HFF-Myc (cell line): ENCODE data around the gene AMIGO2.
"Not testable (repeated sequence)": the region's sequence is repeated elsewhere in the genome, so short reads cannot be mapped to it uniquely, and the experiment has no call there.

ENCODE experiments used
- DNase-seq: peaks from one replicate; pipeline ENCODE4 v3.0.0-alpha.2; 2011; ENCODE audit warnings: low read depth; ENCODE audit errors: extremely low read depth
- H3K4me3 ChIP-seq: replicated peaks from 2 replicates; pipeline ENCODE4 v1.5.1; 2011; ENCODE audit warnings: low read depth, mild to moderate bottlenecking, control low read depth, low read length
- TF ChIP-seq, protein P1 (sequence below): IDR thresholded peaks from 2 replicates; pipeline ENCODE4 v1.5.1; 2012; ENCODE audit warnings: mild to moderate bottlenecking, low read depth, low read length, control low read depth; ENCODE audit errors: missing control alignments

Gene AMIGO2

DNA sequence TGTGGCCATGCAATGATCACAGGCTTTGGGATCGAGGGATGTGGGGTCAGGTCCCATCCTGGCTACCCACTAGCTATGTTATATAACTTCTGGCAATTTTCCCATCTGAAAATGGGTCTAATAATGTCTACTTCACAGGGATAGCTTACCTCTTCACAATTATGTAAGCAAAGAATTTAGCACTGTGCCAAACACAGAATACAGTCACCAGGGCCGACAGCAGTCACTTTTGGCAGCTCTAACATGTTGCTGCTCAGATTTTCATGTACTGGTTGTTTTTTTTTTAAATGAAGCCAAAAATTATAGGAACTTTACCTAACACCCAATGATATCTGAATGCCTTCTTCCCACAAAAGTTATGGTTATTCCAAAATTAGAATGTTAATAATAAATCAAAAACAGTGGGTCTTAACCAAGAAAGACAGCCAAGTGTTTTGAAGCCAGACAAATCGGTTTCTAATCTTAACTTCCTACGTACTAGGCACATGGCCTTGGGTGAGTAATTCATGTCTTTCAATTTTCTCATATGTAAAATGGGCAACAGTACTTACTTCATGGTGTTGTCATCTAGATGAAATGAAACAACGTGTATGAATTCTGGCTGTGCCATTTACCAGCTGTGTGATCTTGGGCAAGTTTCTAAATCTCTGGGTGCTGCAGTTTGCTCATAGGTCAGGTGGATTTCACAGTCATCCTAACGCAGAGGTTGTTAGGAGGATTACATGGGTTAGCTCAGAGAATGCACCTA lies 13.3 kb downstream of the AMIGO2 start:
- DNase-seq = no peak
- H3K4me3 ChIP-seq = no peak overlapping the region
- TF ChIP-seq, protein P1, sequence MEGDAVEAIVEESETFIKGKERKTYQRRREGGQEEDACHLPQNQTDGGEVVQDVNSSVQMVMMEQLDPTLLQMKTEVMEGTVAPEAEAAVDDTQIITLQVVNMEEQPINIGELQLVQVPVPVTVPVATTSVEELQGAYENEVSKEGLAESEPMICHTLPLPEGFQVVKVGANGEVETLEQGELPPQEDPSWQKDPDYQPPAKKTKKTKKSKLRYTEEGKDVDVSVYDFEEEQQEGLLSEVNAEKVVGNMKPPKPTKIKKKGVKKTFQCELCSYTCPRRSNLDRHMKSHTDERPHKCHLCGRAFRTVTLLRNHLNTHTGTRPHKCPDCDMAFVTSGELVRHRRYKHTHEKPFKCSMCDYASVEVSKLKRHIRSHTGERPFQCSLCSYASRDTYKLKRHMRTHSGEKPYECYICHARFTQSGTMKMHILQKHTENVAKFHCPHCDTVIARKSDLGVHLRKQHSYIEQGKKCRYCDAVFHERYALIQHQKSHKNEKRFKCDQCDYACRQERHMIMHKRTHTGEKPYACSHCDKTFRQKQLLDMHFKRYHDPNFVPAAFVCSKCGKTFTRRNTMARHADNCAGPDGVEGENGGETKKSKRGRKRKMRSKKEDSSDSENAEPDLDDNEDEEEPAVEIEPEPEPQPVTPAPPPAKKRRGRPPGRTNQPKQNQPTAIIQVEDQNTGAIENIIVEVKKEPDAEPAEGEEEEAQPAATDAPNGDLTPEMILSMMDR = no peak

DNA sequence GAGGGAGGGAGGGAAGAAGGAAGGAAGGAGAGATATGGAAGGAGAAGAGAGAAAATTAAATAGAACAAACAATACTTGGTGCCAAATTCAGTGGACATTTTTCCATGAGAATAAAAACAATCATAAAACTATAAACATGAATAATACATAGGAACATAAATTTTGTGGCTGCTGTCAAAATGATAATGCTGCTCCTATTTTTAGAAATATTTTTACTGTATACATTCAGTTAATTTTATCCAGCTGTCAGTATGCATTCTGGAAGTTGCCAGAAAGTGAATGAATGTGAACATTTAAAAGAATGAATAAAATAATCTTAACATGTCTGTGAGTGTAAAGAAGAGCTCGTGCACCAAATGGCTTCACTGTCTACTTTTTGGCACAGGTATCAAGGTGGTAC lies 14.2 kb downstream of the AMIGO2 start:
- no peak for DNase-seq
- H3K4me3 ChIP-seq = no peak overlapping the region
- TF ChIP-seq, protein P1 = no peak

DNA sequence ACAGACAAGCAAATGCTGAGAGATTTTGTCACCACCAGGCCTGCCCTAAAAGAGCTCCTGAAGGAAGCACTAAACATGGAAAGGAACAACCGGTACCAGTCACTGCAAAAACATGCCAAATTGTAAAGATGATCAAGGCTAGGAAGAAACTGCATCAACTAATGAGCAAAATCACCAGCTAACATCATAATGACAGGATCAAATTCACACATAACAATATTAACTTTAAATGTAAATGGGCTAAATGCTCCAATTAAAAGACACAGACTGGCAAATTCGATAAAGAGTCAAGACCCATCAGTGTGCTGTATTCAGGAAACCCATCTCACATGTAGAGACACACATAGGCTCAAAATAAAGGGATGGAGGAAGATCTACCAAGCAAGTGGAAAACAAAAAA lies 21.1 kb downstream of the AMIGO2 start:
- DNase-seq, H3K4me3 ChIP-seq: not testable (repeated sequence)

DNA sequence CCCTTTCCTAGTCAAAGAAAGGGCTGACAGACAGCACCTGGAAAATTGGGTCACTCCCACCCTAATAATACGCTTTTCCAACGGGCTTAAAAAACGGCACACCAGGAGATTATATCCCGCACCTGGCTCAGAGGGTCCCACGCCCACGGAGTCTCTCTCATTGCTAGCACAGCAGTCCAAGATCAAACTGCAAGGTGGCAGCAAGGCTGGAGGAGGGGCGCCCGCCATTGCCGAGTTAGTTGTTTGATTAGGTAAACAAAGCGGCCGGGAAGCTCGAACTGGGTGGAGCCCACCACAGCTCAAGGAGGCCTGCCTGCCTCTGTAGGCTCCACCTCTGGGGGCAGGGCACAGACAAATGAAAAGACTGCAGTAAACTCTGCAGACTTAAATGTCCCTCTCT lies 22.8 kb downstream of the AMIGO2 start:
- not testable (repeated sequence) for DNase-seq, H3K4me3 ChIP-seq

DNA sequence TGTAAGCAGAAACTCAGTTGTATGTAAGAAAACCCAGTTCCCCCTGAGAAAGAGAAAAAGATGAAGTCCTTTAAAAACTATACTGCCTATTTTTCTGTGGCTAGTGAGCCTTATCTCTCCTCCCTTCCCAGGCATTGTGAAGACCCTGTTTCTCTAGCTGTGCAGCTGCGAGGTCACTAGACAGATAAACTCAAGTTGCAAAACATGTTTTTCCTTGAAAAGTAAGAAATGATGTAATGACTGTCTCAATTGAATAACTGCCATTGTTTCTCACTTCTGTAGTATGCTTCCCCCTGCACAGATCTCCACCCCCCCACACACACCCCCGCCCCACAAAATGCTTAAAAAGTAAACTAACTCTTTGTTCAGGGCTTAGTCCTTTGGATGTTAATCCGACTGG lies 23.9 kb downstream of the AMIGO2 start:
- DNase-seq, H3K4me3 ChIP-seq: not testable (repeated sequence)

DNA sequence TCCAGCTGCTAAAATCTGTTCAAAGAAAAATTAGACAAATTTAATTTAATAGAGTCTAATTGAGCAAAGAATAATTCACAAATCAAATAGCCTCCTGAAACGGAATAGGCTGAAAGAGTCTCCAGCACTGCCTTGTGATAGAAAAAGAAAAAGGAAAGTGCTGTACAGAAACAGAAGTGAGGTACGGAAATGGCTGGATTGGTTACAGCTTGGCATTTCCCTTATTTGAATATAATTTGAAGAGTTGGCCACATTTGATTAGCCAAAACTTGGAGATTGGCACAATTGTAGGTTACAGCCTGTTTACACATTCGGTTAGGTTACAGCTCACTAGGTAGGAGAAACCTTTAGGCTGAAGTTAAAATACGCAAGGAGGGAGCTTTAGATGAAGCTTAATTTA lies 25.1 kb downstream of the AMIGO2 start:
- no peak for DNase-seq
- TF ChIP-seq, protein P1 = no peak
- H3K4me3 ChIP-seq = no peak overlapping the region

DNA sequence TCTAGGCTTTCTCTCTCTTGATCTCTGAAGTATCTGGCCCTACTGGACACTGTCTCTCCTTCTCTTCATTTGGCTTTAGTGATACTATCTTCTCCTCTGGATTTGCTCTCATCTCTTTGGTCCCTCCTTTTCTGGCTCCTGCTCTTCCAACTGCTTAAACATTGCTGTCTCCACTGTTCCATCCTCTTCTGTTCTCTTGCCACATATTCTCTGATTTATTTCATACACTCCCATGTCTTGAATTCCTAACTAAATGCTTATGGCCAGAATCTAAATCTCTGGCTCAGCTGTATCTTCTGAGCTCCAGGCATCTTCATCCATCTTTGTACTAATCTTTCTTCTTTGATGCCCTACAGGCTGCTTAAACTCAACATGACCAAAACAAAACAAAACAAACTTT lies 25.8 kb downstream of the AMIGO2 start:
- DNase-seq = no peak
- TF ChIP-seq, protein P1 = no peak
- no peak overlapping the region for H3K4me3 ChIP-seq

DNA sequence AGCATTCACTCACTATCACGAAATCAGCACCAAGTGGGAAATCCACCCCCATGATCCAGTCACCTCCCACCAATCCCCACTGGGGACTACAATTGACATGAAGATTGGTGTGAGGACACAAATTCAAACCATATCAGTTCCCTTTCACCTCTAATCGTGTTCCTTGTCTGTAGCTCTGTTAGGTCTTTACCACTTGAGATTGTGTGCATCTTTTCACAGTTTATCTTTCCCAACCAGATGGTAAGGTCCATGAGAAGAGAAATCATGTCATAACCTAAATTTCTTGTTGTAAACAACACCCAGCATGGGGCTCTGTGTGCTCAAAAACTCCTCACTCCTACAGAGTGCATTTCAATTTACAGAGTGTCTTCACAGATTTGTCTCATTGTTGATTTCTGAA lies 27.5 kb downstream of the AMIGO2 start:
- TF ChIP-seq, protein P1 = no peak
- DNase-seq = no peak
- no peak overlapping the region for H3K4me3 ChIP-seq

DNA sequence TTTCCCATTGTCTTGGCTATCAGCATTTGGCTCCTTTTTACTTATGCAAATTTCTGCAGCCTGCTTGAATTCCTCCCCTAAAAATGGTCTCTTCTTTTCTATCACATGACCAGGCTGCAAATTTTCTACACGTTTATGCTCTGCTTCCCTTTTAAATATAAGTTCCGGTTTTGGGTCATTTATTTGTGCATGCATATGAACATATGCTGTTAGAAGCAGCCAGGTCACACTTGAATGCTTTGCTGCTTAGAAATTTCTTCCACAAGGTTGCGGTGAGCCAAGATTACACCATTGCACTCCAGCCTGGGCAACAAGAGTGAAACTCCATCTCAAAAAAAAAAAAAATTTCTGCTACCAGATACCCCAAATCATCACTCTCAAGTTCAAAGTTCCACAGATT lies 28.5 kb downstream of the AMIGO2 start:
- H3K4me3 ChIP-seq, DNase-seq: not testable (repeated sequence)
